K562 (cell line): ENCODE data around the gene TTL. TPM values are rescaled to one million over a fixed set of nuclear protein-coding genes. Genes with fewer than 3 reads are reported as not detected.

ENCODE experiments used
- BRCA1 ChIP-seq, 2 experiments: fragments of 450-650 bp in 1 of 2; sonication (generic) in 1 of 2; formaldehyde crosslinking in 1 of 2; IDR thresholded peaks; 2 replicates each; pipeline versions ENCODE4 v1.5.0 to v1.6.1; 2017 to 2020; ENCODE audit warnings: mild to moderate bottlenecking in 1 of 2, missing genetic modification reagents in 1 of 2
- CREM ChIP-seq: IDR thresholded peaks from 2 replicates; pipeline ENCODE4 v1.6.1; 2014; ENCODE audit warnings: antibody characterized with exemption, low read depth
- E2F6 ChIP-seq, 2 experiments: IDR thresholded peaks; 2 replicates each; pipeline ENCODE4 v1.6.1; 2011; ENCODE audit warnings: borderline replicate concordance in 1 of 2, control low read depth in 1 of 2, low read depth in 1 of 2, low read length in 1 of 2, mild to moderate bottlenecking in 1 of 2, mixed read lengths in 1 of 2, moderate library complexity in 1 of 2; ENCODE audit not compliant: insufficient read depth in 1 of 2, insufficient read length in 1 of 2, poor library complexity in 1 of 2, severe bottlenecking in 1 of 2; ENCODE audit errors: extremely low read depth in 1 of 2
- EHMT2 ChIP-seq: fragments of 450-650 bp; IDR thresholded peaks from 2 replicates; pipeline ENCODE4 v1.6.1; 2018; ENCODE audit warnings: antibody characterized with exemption
- ETS2 ChIP-seq: IDR thresholded peaks from 2 replicates; pipeline ENCODE4 v1.6.1; 2016; ENCODE audit warnings: borderline replicate concordance, missing genetic modification characterization, mild to moderate bottlenecking, moderate library complexity, missing compliant biosample characterization; ENCODE audit not compliant: poor library complexity, severe bottlenecking
- FOXP1 ChIP-seq: sonication (generic); formaldehyde crosslinking; IDR thresholded peaks from 2 replicates; pipeline ENCODE4 v1.8.0; 2022; ENCODE audit warnings: mild to moderate bottlenecking, missing genetic modification reagents
- KLF13 ChIP-seq: fragments of 450-650 bp; IDR thresholded peaks from 2 replicates; pipeline ENCODE4 v1.6.1; 2016; ENCODE audit warnings: missing genetic modification characterization, low read depth, mild to moderate bottlenecking, missing compliant biosample characterization, moderate library complexity, borderline replicate concordance
- KLF6 ChIP-seq: fragments of 250-450 bp; sonication (Bioruptor Pico); IDR thresholded peaks from 2 replicates; pipeline ENCODE4 v1.4.0; 2020; ENCODE audit warnings: mild to moderate bottlenecking, moderate library complexity, borderline replicate concordance
- SNRNP70 ChIP-seq: fragments of 200-400 bp; formaldehyde crosslinking; optimal IDR thresholded peaks from 2 replicates; pipeline ENCODE3; 2017; ENCODE audit warnings: low read depth, low read length
- SPI1 ChIP-seq: IDR thresholded peaks from 2 replicates; pipeline ENCODE4 v1.6.1; 2011; ENCODE audit warnings: low read depth, low read length, control low read depth, borderline replicate concordance
- ZBED1 ChIP-seq: IDR thresholded peaks from 2 replicates; pipeline ENCODE4 v1.6.1; 2014
- ZSCAN32 ChIP-seq: fragments of 450-650 bp; formaldehyde crosslinking; IDR thresholded peaks from 2 replicates; pipeline ENCODE4 v1.4.0; 2020; ENCODE audit warnings: mild to moderate bottlenecking, moderate library complexity
- polyA plus RNA-seq, 8 experiments: library from polyadenylated mRNA; depleted of rRNA in 4 of 8; stranded (reverse) in 5 of 8; unstranded in 3 of 8; fragments of >200 nt; fragmentation: Nextera tagmentation in 2 of 8; fragmentation: Illumina TruSeq in 1 of 8; extraction: Ambion mirVana in 2 of 8; extraction: Trizol in 1 of 8; gene quantifications; 2 replicates each; pipeline versions ENCODE4 v1.2.1 to v1.2.3, GENCODE V29; 2011 to 2014; ENCODE audit warnings: inconsistent platforms in 1 of 8, missing spikeins in 1 of 8
- total RNA-seq, 7 experiments: library from RNA; depleted of rRNA in 6 of 7; stranded (reverse); fragments of >200 nt in 6 of 7; fragmentation: Illumina TruSeq in 2 of 7; extraction: Trizol in 2 of 7; gene quantifications; 2 replicates each; pipeline versions ENCODE4 v1.2.1 to v1.2.3, GENCODE V29; 2011 to 2021; ENCODE audit warnings: low replicate concordance in 1 of 7
- TF ChIP-seq, protein P1 (sequence below): fragments of 450-650 bp; IDR thresholded peaks from 2 replicates; pipeline ENCODE4 v1.6.1; 2016
- TF ChIP-seq, protein P2 (sequence below): sonication (generic); formaldehyde crosslinking; IDR thresholded peaks from 2 replicates; pipeline ENCODE4 v1.8.0; 2023; ENCODE audit warnings: mild to moderate bottlenecking, missing genetic modification reagents

The TTL gene
- total and polyA plus RNA-seq, 9 of the 15 experiments (the other 6 are each of a cell fraction or from before 2014, with no cell fraction given), result 9.4 to 54.4 (median 34.9) TPM

- TF ChIP-seq KLF6 (CRISPR knock-in tag) (no peak), E2F6 (IDR thresholded peaks at IDR 0.05; ENCODE audit: borderline replicate concordance in 1 of 2, extremely low read depth in 1 of 2, insufficient read depth in 1 of 2, insufficient read length in 1 of 2, low read depth in 1 of 2, low read length in 1 of 2, poor library complexity in 1 of 2, severe bottlenecking in 1 of 2) (no peak), ETS2 (no peak), FOXP1 (CRISPR knock-in tag) (0 out of 2 replicates have a peak, but pooled peaks have one; percentile 15), ZBED1 (no peak), ZSCAN32 (no peak), BRCA1 (IDR thresholded peaks at IDR 0.05) (no peak), BRCA1 (CRISPR knock-in tag; IDR thresholded peaks at IDR 0.05) (no peak), CREM (peak; percentile 91), EHMT2 (no peak), SPI1 (no peak), KLF13 (no peak), SNRNP70 (no peak)
- TF ChIP-seq, protein P1, sequence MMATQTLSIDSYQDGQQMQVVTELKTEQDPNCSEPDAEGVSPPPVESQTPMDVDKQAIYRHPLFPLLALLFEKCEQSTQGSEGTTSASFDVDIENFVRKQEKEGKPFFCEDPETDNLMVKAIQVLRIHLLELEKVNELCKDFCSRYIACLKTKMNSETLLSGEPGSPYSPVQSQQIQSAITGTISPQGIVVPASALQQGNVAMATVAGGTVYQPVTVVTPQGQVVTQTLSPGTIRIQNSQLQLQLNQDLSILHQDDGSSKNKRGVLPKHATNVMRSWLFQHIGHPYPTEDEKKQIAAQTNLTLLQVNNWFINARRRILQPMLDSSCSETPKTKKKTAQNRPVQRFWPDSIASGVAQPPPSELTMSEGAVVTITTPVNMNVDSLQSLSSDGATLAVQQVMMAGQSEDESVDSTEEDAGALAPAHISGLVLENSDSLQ, result peak; percentile 40
- TF ChIP-seq, protein P2, sequence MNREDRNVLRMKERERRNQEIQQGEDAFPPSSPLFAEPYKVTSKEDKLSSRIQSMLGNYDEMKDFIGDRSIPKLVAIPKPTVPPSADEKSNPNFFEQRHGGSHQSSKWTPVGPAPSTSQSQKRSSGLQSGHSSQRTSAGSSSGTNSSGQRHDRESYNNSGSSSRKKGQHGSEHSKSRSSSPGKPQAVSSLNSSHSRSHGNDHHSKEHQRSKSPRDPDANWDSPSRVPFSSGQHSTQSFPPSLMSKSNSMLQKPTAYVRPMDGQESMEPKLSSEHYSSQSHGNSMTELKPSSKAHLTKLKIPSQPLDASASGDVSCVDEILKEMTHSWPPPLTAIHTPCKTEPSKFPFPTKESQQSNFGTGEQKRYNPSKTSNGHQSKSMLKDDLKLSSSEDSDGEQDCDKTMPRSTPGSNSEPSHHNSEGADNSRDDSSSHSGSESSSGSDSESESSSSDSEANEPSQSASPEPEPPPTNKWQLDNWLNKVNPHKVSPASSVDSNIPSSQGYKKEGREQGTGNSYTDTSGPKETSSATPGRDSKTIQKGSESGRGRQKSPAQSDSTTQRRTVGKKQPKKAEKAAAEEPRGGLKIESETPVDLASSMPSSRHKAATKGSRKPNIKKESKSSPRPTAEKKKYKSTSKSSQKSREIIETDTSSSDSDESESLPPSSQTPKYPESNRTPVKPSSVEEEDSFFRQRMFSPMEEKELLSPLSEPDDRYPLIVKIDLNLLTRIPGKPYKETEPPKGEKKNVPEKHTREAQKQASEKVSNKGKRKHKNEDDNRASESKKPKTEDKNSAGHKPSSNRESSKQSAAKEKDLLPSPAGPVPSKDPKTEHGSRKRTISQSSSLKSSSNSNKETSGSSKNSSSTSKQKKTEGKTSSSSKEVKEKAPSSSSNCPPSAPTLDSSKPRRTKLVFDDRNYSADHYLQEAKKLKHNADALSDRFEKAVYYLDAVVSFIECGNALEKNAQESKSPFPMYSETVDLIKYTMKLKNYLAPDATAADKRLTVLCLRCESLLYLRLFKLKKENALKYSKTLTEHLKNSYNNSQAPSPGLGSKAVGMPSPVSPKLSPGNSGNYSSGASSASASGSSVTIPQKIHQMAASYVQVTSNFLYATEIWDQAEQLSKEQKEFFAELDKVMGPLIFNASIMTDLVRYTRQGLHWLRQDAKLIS (CRISPR knock-in tag), result no peak
Measured at GRCh38 chr2:112583497-112584133, 101.7 kb downstream of the TTL start (continued).
